ENCODE data around the gene PDE4D. TPM values are rescaled to one million over a fixed set of nuclear protein-coding genes. Genes with fewer than 3 reads are reported as not detected.

The PDE4D gene
- total RNA-seq, 1 donor from 2014 or later: 7.6 TPM

GRCh38 chr5:59171131-59171530 lies 722.4 kb downstream of the PDE4D start:
- H3K27me3 Mint-ChIP-seq: no peaks in the 10 kb centered on the region
- no peaks in the 10 kb centered on the region for H3K4me1 Mint-ChIP-seq (ENCODE audit: low read depth)
- TF ChIP-seq CTCF (IDR thresholded peaks at IDR 0.05; ENCODE audit: unreplicated experiment): no peak
- no peak overlapping the region for H3K4me3 Mint-ChIP-seq (ENCODE audit: low read depth)
- H3K9me3 Mint-ChIP-seq (ENCODE audit: low read depth): no peaks in the 10 kb centered on the region
- H3K27ac Mint-ChIP-seq: no peak overlapping the region
- no peaks in the 10 kb centered on the region for H3K36me3 Mint-ChIP-seq (ENCODE audit: insufficient read depth)
- DNase-seq (ENCODE audit: low spot score, unreplicated experiment): no peak

- H3K27ac Mint-ChIP-seq: no peak overlapping the region
- H3K4me1 Mint-ChIP-seq (ENCODE audit: low read depth): no peaks in the 10 kb centered on the region
- H3K36me3 Mint-ChIP-seq (ENCODE audit: insufficient read depth): no peaks in the 10 kb centered on the region
- H3K27me3 Mint-ChIP-seq: no peaks in the 10 kb centered on the region
- no peak for DNase-seq (ENCODE audit: low spot score, unreplicated experiment)
- TF ChIP-seq CTCF (IDR thresholded peaks at IDR 0.05; ENCODE audit: unreplicated experiment): no peak
- H3K9me3 Mint-ChIP-seq (ENCODE audit: low read depth): no peaks in the 10 kb centered on the region
- no peak overlapping the region for H3K4me3 Mint-ChIP-seq (ENCODE audit: low read depth)
Observed at GRCh38 chr5:59169768-59170150, 723.8 kb downstream of the PDE4D start.

- no peaks in the 10 kb centered on the region for H3K27me3 Mint-ChIP-seq
- no peak for TF ChIP-seq CTCF (IDR thresholded peaks at IDR 0.05; ENCODE audit: unreplicated experiment)
- H3K4me3 Mint-ChIP-seq (ENCODE audit: low read depth): no peak overlapping the region
- DNase-seq (ENCODE audit: low spot score, unreplicated experiment): no peak
- no peaks in the 10 kb centered on the region for H3K36me3 Mint-ChIP-seq (ENCODE audit: insufficient read depth)
- no peak overlapping the region for H3K27ac Mint-ChIP-seq
- H3K9me3 Mint-ChIP-seq (ENCODE audit: low read depth): no peaks in the 10 kb centered on the region
- H3K4me1 Mint-ChIP-seq (ENCODE audit: low read depth): no peaks in the 10 kb centered on the region
Observed at GRCh38 chr5:59169081-59169767, 724.3 kb downstream of the PDE4D start.

GRCh38 chr5:59168067-59168466 lies 725.5 kb downstream of the PDE4D start:
- Mint-ChIP-seq H3K27me3 (no peaks in the 10 kb centered on the region), H3K4me1 (ENCODE audit: low read depth) (no peaks in the 10 kb centered on the region), H3K9me3 (ENCODE audit: low read depth) (no peaks in the 10 kb centered on the region), H3K36me3 (ENCODE audit: insufficient read depth) (no peaks in the 10 kb centered on the region), H3K4me3 (ENCODE audit: low read depth) (no peak overlapping the region), H3K27ac (no peak overlapping the region)
- DNase-seq (ENCODE audit: low spot score, unreplicated experiment): no peak
- TF ChIP-seq CTCF (IDR thresholded peaks at IDR 0.05; ENCODE audit: unreplicated experiment): no peak

GRCh38 chr5:59164041-59164830 lies 729.3 kb downstream of the PDE4D start:
- Mint-ChIP-seq H3K4me3 (ENCODE audit: low read depth) (no peak overlapping the region), H3K4me1 (ENCODE audit: low read depth) (peaks cover 4% of the 10 kb centered on the region), H3K27ac (no peak overlapping the region), H3K27me3 (no peaks in the 10 kb centered on the region), H3K9me3 (ENCODE audit: low read depth) (no peaks in the 10 kb centered on the region), H3K36me3 (ENCODE audit: insufficient read depth) (no peaks in the 10 kb centered on the region)
- no peak for TF ChIP-seq CTCF (IDR thresholded peaks at IDR 0.05; ENCODE audit: unreplicated experiment)
- no peak for DNase-seq (ENCODE audit: low spot score, unreplicated experiment)

Data from progenitor cell of endocrine pancreas (in vitro differentiated cells).